Muscle of arm (tissue), 12 donors: ENCODE measurements around the gene CDK18. TPM values are rescaled to one million over a fixed set of nuclear protein-coding genes. Genes with fewer than 3 reads are reported as not detected.

Experiments
- polyA plus RNA-seq, 12 donors: library from polyadenylated mRNA; unstranded; fragments of 120-200 nt; gene quantifications; one replicate each; pipeline ENCODE4 v1.2.1, GENCODE V29; 2013; ENCODE audit not compliant: insufficient read length in 12 of 12

The CDK18 gene
- polyA plus RNA-seq, 12 donors: 5.2 to 14.5 (median 8.0) TPM; not detected in 1

Other genes starting within 250 kb of the CDK18 start
- gene NUAK2, start 182.9 kb upstream of the CDK18 start, polyA plus RNA-seq: 1 to 10 TPM in 1 of 12 donors, under 1 TPM in 9, not detected in 2; 0.25 to 1.8 (median 0.69) TPM
- 1 to 10 TPM in 1 of 12 donors, under 1 TPM in 9, not detected in 2; 0.17 to 1.0 (median 0.38) TPM for gene KLHDC8A, start 147.7 kb upstream of the CDK18 start, polyA plus RNA-seq
- under 1 TPM in 1 of 12 donors, not detected in 11; 0.29 TPM for gene LEMD1, start 82.6 kb upstream of the CDK18 start, polyA plus RNA-seq
- under 1 TPM in 1 of 12 donors, not detected in 11; 0.12 TPM for gene BLACAT1, start 48.6 kb upstream of the CDK18 start, polyA plus RNA-seq
- 10 to 100 TPM in 11 of 12 donors, not detected in 1; 13.3 to 25.8 (median 19.9) TPM for gene ELK4, start 127.3 kb downstream of the CDK18 start, polyA plus RNA-seq
- 1 to 10 TPM in 11 of 12 donors, not detected in 1; 1.9 to 9.8 (median 3.4) TPM for gene SLC45A3, start 175.8 kb downstream of the CDK18 start, polyA plus RNA-seq
- 100 to 1,000 TPM; 224 to 894 (median 248) TPM for gene NUCKS1, start 245.5 kb downstream of the CDK18 start, polyA plus RNA-seq